PFSK-1 (cell line): ENCODE measurements around the gene MEF2C.

ENCODE experiments used
- FOXP2 ChIP-seq: optimal IDR thresholded peaks from 2 replicates; pipeline ENCODE3; 2011; ENCODE audit warnings: borderline replicate concordance, control low read depth, inconsistent platforms; ENCODE audit not compliant: insufficient read depth; ENCODE audit errors: extremely low read length, extremely low read depth
- POLR2AphosphoS5 ChIP-seq: IDR thresholded peaks from 2 replicates; pipeline ENCODE4 v1.6.1; 2012; ENCODE audit warnings: low read depth, mild to moderate bottlenecking, control low read depth, low read length, moderate library complexity
- SIN3A ChIP-seq: IDR thresholded peaks from 2 replicates; pipeline ENCODE4 v1.6.1; 2012; ENCODE audit warnings: mild to moderate bottlenecking, low read length, moderate library complexity, borderline replicate concordance; ENCODE audit not compliant: insufficient read depth
- TAF1 ChIP-seq: IDR thresholded peaks from 2 replicates; pipeline ENCODE4 v1.6.1; 2012; ENCODE audit warnings: low read length, control low read depth, borderline replicate concordance; ENCODE audit not compliant: insufficient read depth
- TF ChIP-seq, protein P1 (sequence below), 2 experiments: IDR thresholded peaks; 2 replicates each; pipeline versions ENCODE4 v1.6.1 to v1.8.0; 2011 to 2012; ENCODE audit warnings: low read depth in 2 of 2, low read length in 2 of 2, control low read depth in 1 of 2, inconsistent platforms in 1 of 2, mild to moderate bottlenecking in 1 of 2, moderate library complexity in 1 of 2; ENCODE audit not compliant: insufficient read depth in 1 of 2

Gene MEF2C

DNA sequence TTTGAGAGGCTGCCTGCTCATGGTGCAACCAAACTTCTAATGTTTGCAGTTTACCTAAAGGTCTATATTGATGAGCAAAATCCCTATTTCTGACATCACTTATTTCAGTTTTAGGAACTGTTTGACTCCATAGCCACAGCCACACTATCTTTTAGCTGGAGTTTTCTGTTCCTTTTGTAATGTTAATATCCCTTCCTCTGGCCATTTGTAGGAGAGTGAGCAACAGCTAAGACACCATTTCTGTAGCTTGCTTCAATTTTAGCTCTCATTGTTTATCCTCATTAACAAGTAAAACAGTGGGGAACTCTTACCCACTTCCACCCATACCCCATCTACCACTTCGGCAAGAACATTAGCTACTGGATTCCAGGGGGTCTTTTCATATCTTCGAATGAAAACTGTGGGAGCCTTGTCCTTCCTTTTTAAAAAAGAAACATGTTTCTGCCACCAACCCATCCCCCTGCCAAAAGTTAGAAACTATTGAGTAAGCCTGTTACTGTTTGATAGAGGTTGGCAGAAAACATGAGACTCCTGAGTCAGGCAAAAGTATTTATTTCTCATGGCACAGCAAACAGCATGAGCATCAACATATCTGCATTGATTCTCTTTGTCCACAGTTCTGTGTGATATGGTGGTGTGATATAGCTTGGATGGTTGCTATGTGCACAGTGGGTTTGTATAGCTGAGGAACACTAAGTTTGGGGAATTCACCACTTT lies 174.1 kb downstream of the MEF2C start:
- no peak for TF ChIP-seq FOXP2
- TF ChIP-seq SIN3A, result no peak
- TF ChIP-seq, protein P1, sequence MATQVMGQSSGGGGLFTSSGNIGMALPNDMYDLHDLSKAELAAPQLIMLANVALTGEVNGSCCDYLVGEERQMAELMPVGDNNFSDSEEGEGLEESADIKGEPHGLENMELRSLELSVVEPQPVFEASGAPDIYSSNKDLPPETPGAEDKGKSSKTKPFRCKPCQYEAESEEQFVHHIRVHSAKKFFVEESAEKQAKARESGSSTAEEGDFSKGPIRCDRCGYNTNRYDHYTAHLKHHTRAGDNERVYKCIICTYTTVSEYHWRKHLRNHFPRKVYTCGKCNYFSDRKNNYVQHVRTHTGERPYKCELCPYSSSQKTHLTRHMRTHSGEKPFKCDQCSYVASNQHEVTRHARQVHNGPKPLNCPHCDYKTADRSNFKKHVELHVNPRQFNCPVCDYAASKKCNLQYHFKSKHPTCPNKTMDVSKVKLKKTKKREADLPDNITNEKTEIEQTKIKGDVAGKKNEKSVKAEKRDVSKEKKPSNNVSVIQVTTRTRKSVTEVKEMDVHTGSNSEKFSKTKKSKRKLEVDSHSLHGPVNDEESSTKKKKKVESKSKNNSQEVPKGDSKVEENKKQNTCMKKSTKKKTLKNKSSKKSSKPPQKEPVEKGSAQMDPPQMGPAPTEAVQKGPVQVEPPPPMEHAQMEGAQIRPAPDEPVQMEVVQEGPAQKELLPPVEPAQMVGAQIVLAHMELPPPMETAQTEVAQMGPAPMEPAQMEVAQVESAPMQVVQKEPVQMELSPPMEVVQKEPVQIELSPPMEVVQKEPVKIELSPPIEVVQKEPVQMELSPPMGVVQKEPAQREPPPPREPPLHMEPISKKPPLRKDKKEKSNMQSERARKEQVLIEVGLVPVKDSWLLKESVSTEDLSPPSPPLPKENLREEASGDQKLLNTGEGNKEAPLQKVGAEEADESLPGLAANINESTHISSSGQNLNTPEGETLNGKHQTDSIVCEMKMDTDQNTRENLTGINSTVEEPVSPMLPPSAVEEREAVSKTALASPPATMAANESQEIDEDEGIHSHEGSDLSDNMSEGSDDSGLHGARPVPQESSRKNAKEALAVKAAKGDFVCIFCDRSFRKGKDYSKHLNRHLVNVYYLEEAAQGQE (IDR thresholded peaks at IDR 0.05; ENCODE audit: insufficient read depth in 1 of 2, low read depth in 2 of 2, low read length in 2 of 2), result no peak
- no peak for TF ChIP-seq POLR2AphosphoS5
- no peak for TF ChIP-seq TAF1

DNA sequence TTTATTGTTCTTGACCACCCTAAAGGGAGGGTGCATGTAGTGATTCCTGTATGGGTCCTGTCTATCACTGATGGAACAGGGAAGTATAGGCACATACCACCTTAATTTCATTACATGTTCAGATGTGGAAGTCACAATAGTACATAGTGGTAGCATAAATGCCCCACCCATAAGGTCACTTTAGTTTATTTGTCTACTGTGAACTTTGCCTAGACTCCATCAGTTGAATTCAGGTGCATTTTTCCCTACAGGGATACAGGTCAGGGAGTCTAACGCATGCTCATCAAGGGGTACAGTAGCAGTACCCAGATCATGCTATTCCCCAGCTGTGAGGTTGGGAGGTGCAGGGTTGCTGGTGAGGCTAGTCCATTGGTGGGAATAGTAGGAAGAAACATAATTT lies 175.0 kb downstream of the MEF2C start:
- TF ChIP-seq FOXP2 (no peak), POLR2AphosphoS5 (no peak), SIN3A (no peak), TAF1 (no peak)
- TF ChIP-seq, protein P1 (IDR thresholded peaks at IDR 0.05; ENCODE audit: insufficient read depth in 1 of 2, low read depth in 2 of 2, low read length in 2 of 2), result no peak

DNA sequence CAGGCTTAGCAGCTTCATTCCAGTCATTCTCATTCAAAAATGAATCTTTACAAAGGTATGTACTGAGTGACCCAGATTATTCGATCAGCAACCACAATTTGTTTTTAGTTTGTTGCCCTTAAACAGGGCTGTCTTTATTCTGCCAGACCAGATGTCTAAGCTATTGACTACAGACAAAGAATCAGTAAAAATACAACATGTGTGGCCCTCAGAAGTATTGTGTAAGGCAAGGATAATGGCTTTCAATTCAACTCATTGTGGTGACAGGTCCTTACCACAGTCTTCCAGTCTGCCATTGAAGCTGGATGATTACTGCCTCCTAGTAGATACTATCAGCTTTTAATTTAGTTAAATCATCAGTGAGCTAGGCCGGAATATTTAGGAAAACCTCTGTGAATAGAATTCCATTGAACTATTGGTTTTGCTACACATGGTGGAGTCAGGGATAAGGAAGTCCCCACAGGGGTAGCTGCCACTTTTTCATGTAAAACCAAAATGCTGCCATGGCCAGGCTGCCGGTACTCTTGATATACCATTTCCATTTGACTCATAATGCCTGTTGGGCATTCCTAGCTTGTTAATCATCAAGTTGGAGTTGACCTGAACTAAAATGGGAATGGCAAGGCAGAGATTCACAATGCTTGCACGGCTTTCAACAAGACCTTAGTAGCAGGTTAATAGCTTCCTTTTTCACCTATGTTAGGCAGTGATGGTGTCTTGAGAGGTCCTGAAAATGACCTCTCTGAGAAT lies 175.6 kb downstream of the MEF2C start:
- TF ChIP-seq, protein P1 (IDR thresholded peaks at IDR 0.05; ENCODE audit: insufficient read depth in 1 of 2, low read depth in 2 of 2, low read length in 2 of 2), result no peak
- no peak for TF ChIP-seq FOXP2
- no peak for TF ChIP-seq TAF1
- no peak for TF ChIP-seq SIN3A
- no peak for TF ChIP-seq POLR2AphosphoS5

DNA sequence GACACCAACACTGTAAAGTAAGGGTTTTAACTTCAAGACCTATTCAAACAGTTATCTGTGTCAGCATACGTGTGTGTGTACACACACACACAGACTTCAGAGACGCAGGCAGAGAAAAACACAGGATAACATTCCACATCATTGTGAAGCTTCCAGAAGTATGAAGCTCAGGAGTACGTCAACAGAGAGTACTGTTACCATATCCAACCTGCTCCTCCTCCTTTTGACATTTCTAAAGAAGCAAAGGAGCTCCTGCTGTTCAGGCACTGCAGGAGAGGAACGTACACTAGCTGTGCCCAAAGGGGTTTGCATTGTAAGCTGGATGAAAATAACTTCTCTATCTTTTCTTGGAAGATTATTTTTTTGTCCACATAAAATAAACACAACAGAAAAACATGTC lies 180.7 kb downstream of the MEF2C start:
- TF ChIP-seq SIN3A (no peak), POLR2AphosphoS5 (no peak), FOXP2 (no peak), TAF1 (no peak)
- TF ChIP-seq, protein P1 (IDR thresholded peaks at IDR 0.05; ENCODE audit: insufficient read depth in 1 of 2, low read depth in 2 of 2, low read length in 2 of 2), result no peak

DNA sequence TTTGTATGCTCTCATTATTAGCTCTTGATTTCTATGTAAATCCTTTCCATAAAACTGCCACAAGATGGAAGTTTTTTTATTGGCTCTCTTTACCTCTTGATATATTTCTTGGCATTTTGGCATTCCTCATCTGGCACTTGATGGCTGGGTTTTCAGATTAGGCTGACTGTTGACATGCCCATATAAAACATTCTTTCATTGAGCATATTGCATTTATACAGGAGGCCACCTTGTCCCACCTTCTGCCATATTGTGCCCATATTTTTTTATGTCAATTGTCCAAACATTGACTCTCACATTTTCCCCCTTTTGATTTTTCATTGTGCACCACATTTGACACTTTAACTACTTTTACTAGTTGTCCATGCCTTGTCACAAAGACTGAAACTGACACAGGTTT lies 182.9 kb downstream of the MEF2C start:
- TF ChIP-seq, protein P1 (IDR thresholded peaks at IDR 0.05; ENCODE audit: insufficient read depth in 1 of 2, low read depth in 2 of 2, low read length in 2 of 2), result no peak
- TF ChIP-seq TAF1 (no peak), FOXP2 (no peak), SIN3A (no peak), POLR2AphosphoS5 (no peak)
